ENCODE data around the gene KLHL11.

- TF ChIP-seq, protein P1, sequence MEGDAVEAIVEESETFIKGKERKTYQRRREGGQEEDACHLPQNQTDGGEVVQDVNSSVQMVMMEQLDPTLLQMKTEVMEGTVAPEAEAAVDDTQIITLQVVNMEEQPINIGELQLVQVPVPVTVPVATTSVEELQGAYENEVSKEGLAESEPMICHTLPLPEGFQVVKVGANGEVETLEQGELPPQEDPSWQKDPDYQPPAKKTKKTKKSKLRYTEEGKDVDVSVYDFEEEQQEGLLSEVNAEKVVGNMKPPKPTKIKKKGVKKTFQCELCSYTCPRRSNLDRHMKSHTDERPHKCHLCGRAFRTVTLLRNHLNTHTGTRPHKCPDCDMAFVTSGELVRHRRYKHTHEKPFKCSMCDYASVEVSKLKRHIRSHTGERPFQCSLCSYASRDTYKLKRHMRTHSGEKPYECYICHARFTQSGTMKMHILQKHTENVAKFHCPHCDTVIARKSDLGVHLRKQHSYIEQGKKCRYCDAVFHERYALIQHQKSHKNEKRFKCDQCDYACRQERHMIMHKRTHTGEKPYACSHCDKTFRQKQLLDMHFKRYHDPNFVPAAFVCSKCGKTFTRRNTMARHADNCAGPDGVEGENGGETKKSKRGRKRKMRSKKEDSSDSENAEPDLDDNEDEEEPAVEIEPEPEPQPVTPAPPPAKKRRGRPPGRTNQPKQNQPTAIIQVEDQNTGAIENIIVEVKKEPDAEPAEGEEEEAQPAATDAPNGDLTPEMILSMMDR (IDR thresholded peaks at IDR 0.05; ENCODE audit: low read length) = no peak
- TF ChIP-seq EZH2 (IDR thresholded peaks at IDR 0.05; ENCODE audit: borderline replicate concordance, low read length) = no peak
Observed at GRCh38 chr17:41806685-41807445, 58.4 kb downstream of the KLHL11 start.

Measured in OCI-LY1 (cell line).